K562 (cell line): ENCODE measurements around the gene ZFAND2B. TPM values are rescaled to one million over a fixed set of nuclear protein-coding genes. Genes with fewer than 3 reads are reported as not detected.

ENCODE experiments used
- ATAC-seq: fragments of 200-7000 bp; cut with Tn5 transposase; 3 replicates; pipeline ENCODE4 v1.9.1; 2020; ENCODE audit warnings: moderate library complexity
- BruUV-seq: library from RNA; stranded (reverse); fragments of 400-500 nt; replicated peaks from 2 replicates; lab custom pipeline; 2021; lab: Mats Ljungman, UMichigan
- CTCF ChIA-PET: fragments of 300-600 bp; formaldehyde crosslinking; extraction: SDS; loops from one replicate; lab custom pipeline; 2021; ENCODE audit warnings: low intra/inter-chr PET ratio; lab: Yijun Ruan, JAX
- POLR2A ChIA-PET: fragments of 300-600, 350-650 bp; sonication (Branson Sonifier 250); formaldehyde crosslinking; extraction: SDS; loops from one replicate; lab custom pipeline; 2021; ENCODE audit warnings: antibody characterized with exemption, inconsistent platforms; lab: Yijun Ruan, JAX
- DNase-seq, 4 experiments: peaks; one replicate each; pipeline versions ENCODE4 v3.0.0 to v3.0.0-alpha.2; 2011 to 2018; ENCODE audit warnings: low spot score in 3 of 4, mixed read lengths in 3 of 4; ENCODE audit errors: extremely low read depth in 1 of 4
- FAIRE-seq: peaks from 2 replicates; lab custom pipeline; 2011; peaks lifted over from hg19 to GRCh38; lab: Jason Lieb, UNC
- H2AFZ ChIP-seq: 2 replicates; pipeline ENCODE4 v1.6.0; 2011; ENCODE audit warnings: low read depth, low read length, control low read depth, inconsistent platforms
- H3K27ac ChIP-seq: fragments of 200-600 bp; 3 replicates; pipeline ENCODE4 v1.8.0; 2011; ENCODE audit warnings: low read depth, mild to moderate bottlenecking, control low read depth, inconsistent platforms, low read length, moderate library complexity, mixed read lengths; ENCODE audit errors: extremely low read depth
- H3K27me3 ChIP-seq, 2 experiments: fragments of 300-600 bp in 1 of 2; 2 replicates in 1 of 2; 3 replicates in 1 of 2; pipeline versions ENCODE4 v1.6.0 to v1.8.0; 2011; ENCODE audit warnings: inconsistent platforms in 2 of 2, low read length in 2 of 2, mild to moderate bottlenecking in 1 of 2, mixed read lengths in 1 of 2, moderate library complexity in 1 of 2; ENCODE audit not compliant: control insufficient read depth in 2 of 2, insufficient read depth in 2 of 2
- H3K36me3 ChIP-seq: fragments of 300-600 bp; 3 replicates; pipeline ENCODE4 v1.8.0; 2011; ENCODE audit warnings: mild to moderate bottlenecking, low read length, inconsistent platforms; ENCODE audit not compliant: control insufficient read depth, insufficient read depth
- H3K4me1 ChIP-seq, 2 experiments: fragments of 200-600 bp in 1 of 2; replicated peaks in 1 of 2; 2 replicates in 1 of 2; 3 replicates in 1 of 2; pipeline versions ENCODE4 v1.5.1 to v1.8.0; 2011; ENCODE audit warnings: inconsistent platforms in 2 of 2, low read length in 2 of 2, mild to moderate bottlenecking in 1 of 2, mixed read lengths in 1 of 2, moderate library complexity in 1 of 2; ENCODE audit not compliant: control insufficient read depth in 2 of 2, insufficient read depth in 2 of 2
- H3K4me2 ChIP-seq: 2 replicates; pipeline ENCODE4 v1.6.1; 2011; ENCODE audit warnings: low read length, control low read depth, inconsistent platforms, mixed read lengths; ENCODE audit not compliant: insufficient read depth
- H3K4me3 ChIP-seq: fragments of 200-600 bp; sonication (generic), shearing (Covaris generic); 2 replicates; pipeline ENCODE4 v1.5.1; 2016; ENCODE audit warnings: control low read depth, inconsistent platforms
- H3K79me2 ChIP-seq: fragments of 200-600 bp; 3 replicates; pipeline ENCODE4 v1.8.0; 2011; ENCODE audit warnings: low read length, inconsistent platforms; ENCODE audit not compliant: control insufficient read depth, insufficient read depth
- H3K9ac ChIP-seq, 2 experiments: 2 replicates each; pipeline versions ENCODE4 v1.6.0 to v1.6.1; 2011; ENCODE audit warnings: low read depth in 2 of 2, low read length in 2 of 2, control low read depth in 1 of 2, inconsistent platforms in 1 of 2, mild to moderate bottlenecking in 1 of 2, mixed read lengths in 1 of 2; ENCODE audit not compliant: insufficient read depth in 1 of 2
- H3K9me1 ChIP-seq: one replicate; pipeline ENCODE4 v1.6.0; 2011; ENCODE audit warnings: inconsistent platforms, mild to moderate bottlenecking, low read length, moderate library complexity; ENCODE audit not compliant: control insufficient read depth, insufficient read depth
- H3K9me3 ChIP-seq: replicated peaks from 2 replicates; pipeline ENCODE4 v1.5.1; 2011; ENCODE audit warnings: low read depth, low read length, inconsistent platforms; ENCODE audit not compliant: control insufficient read depth, insufficient read depth
- H4K20me1 ChIP-seq: replicated peaks from 2 replicates; pipeline ENCODE4 v1.6.1; 2011; ENCODE audit warnings: low read length, inconsistent platforms, mixed read lengths; ENCODE audit not compliant: control insufficient read depth, insufficient read depth
- ATF3 ChIP-seq, 2 experiments: fragments of 450-650 bp in 1 of 2; sonication (generic) in 1 of 2; formaldehyde crosslinking in 1 of 2; IDR thresholded peaks in 1 of 2; conservative IDR thresholded peaks in 1 of 2; 2 replicates each; pipeline versions ENCODE4 v1.6.1 to v1.8.1; 2016 to 2023; ENCODE audit warnings: mild to moderate bottlenecking in 2 of 2, moderate library complexity in 2 of 2, inconsistent platforms in 1 of 2, missing genetic modification reagents in 1 of 2
- COPS2 ChIP-seq: fragments of 450-650 bp; conservative IDR thresholded peaks from 2 replicates; pipeline ENCODE4 v1.6.1; 2016; ENCODE audit warnings: mild to moderate bottlenecking, moderate library complexity
- POLR2G ChIP-seq: fragments of 200-400 bp; formaldehyde crosslinking; IDR thresholded peaks from 2 replicates; pipeline ENCODE4 v1.6.1; 2017; ENCODE audit warnings: low read depth, mild to moderate bottlenecking, antibody characterized with exemption, low read length, moderate library complexity
- RBFOX2 ChIP-seq: fragments of 200-400 bp; formaldehyde crosslinking; IDR thresholded peaks from 2 replicates; pipeline ENCODE4 v1.6.1; 2017; ENCODE audit warnings: low read depth, mild to moderate bottlenecking, low read length, moderate library complexity
- ZNF609 ChIP-seq: sonication (generic); formaldehyde crosslinking; IDR thresholded peaks from 2 replicates; pipeline ENCODE4 v1.8.1; 2023; ENCODE audit warnings: missing genetic modification reagents, mild to moderate bottlenecking, borderline replicate concordance
- WGBS: fragments of 100-300 bp; shearing (Covaris generic); methylation state at CpG from one replicate; pipeline ENCODE4 v1.1.6; 2016; ENCODE audit warnings: low coverage, mixed read lengths; ENCODE audit not compliant: insufficient coverage; ENCODE audit errors: missing lambda C conversion rate; 5-methylcytosine and 5-hydroxymethylcytosine counted together
- in situ Hi-C: fragments of 300-500 bp; cut with MboI; formaldehyde crosslinking; loops from 4 replicates; pipeline ENCODE4 v1.15.0; 2018; ENCODE audit warnings: inconsistent platforms, mixed read lengths
- intact Hi-C: fragments of 100-400 bp; cut with micrococcal nuclease; formaldehyde crosslinking; loops from 2 replicates; pipeline ENCODE4 v1.14.2; 2022
- polyA plus RNA-seq, 8 experiments: library from polyadenylated mRNA; depleted of rRNA in 4 of 8; stranded (reverse) in 5 of 8; unstranded in 3 of 8; fragments of >200 nt; fragmentation: Nextera tagmentation in 2 of 8; fragmentation: Illumina TruSeq in 1 of 8; extraction: Ambion mirVana in 2 of 8; extraction: Trizol in 1 of 8; gene quantifications; 2 replicates each; pipeline versions ENCODE4 v1.2.1 to v1.2.3, GENCODE V29; 2011 to 2014; ENCODE audit warnings: inconsistent platforms in 1 of 8, missing spikeins in 1 of 8
- total RNA-seq, 7 experiments: library from RNA; depleted of rRNA in 6 of 7; stranded (reverse); fragments of >200 nt in 6 of 7; fragmentation: Illumina TruSeq in 2 of 7; extraction: Trizol in 2 of 7; gene quantifications; 2 replicates each; pipeline versions ENCODE4 v1.2.1 to v1.2.3, GENCODE V29; 2011 to 2021; ENCODE audit warnings: low replicate concordance in 1 of 7

ZFAND2B gene
- total and polyA plus RNA-seq, 9 of the 15 experiments (the other 6 are each of a cell fraction or from before 2014, with no cell fraction given), result 9.9 to 33.3 (median 26.1) TPM

- peak; percentile 42; the same call in 1 of the 2 replicates for TF ChIP-seq ATF3 (IDR thresholded peaks at IDR 0.05)
- no peak for TF ChIP-seq ATF3 (CRISPR knock-in tag; conservative IDR thresholded peaks at IDR 0.05)
- TF ChIP-seq COPS2, result no peak
- TF ChIP-seq, all 486 proteins: peak for 5
Observed at GRCh38 chr2:219249203-219249980, 42.8 kb downstream of the ZFAND2B start (continued).

GRCh38 chr2:219250049-219250781, 43.6 kb downstream of the ZFAND2B start:
- Histone ChIP-seq H3K4me1 (peaks cover 27 to 58% of the 10 kb centered on the region in 2 experiments; a peak in 4 of 5 replicates), H3K27ac (no peak overlapping the region; the same call in 2 of the 3 replicates), H3K27me3 (0 out of 5 replicates have a peak, but pooled peaks cover 0 to 4% of the 10 kb centered on the region in 2 experiments), H4K20me1 (0 out of 2 replicates have a peak, but pooled peaks cover 3% of the 10 kb centered on the region), H3K9ac (no peak overlapping the region), H3K79me2 (peaks cover 40% of the 10 kb centered on the region), H3K4me2 (no peak overlapping the region), H3K9me1 (no peaks in the 10 kb centered on the region), H3K36me3 (peaks cover 57% of the 10 kb centered on the region), H3K4me3 (no peak overlapping the region), H3K9me3 (no peaks in the 10 kb centered on the region), H2AFZ (no peak overlapping the region)
- WGBS, result 90% methylated on average over 18 of the region's 22 CpGs
- no TSS peak for BruUV-seq
- TF ChIP-seq RBFOX2 (peak; percentile 45; the same call in 1 of the 2 replicates), ZNF609 (no peak), POLR2G (peak; percentile 60)
- POLR2A ChIA-PET, result interaction anchor here (0.5 to 3.4 kb wide), 11 partner anchors 8 to 180 kb away, joined by 3 to 22 read pairs (median 4); partner anchors contain the start of genes ABCB6, ANKZF1, ATG9A and DNAJB2
- in situ Hi-C loops (no loop called here), intact Hi-C loops (no loop called here)
- FAIRE-seq (no peak), ATAC-seq (no peak), DNase-seq (no peak)
- CTCF ChIA-PET, result no interaction called here
